ENCODE data around the gene RUVBL1.

The RUVBL1 gene

DNA sequence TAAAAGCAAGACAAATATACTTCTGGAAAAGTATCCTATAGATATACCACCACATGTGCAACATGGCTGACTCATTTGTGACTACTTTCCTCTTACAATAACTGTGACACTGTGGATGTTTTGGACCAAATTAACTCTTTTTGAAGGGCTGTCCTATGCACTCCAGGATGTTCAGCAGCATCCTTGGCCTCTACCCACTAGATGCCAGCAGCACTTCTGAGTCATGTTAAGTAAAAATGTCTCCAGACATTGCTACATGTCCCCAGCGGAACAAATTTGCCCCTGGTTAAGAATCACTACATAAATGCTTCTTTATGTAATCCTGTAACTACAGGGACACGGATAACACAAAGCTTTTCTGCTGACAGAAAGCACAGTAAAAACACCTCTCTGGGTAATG, 32.0 kb downstream of the RUVBL1 start:
- TF ChIP-seq SIN3A (IDR thresholded peaks at IDR 0.05; ENCODE audit: borderline replicate concordance, insufficient read depth, low read length), result no peak
- TF ChIP-seq FOXP2 (optimal IDR thresholded peaks at IDR 0.05; ENCODE audit: borderline replicate concordance, extremely low read depth, extremely low read length, insufficient read depth), result no peak
- no peak for TF ChIP-seq TAF1 (IDR thresholded peaks at IDR 0.05; ENCODE audit: borderline replicate concordance, insufficient read depth, low read length)
- TF ChIP-seq, protein P1, sequence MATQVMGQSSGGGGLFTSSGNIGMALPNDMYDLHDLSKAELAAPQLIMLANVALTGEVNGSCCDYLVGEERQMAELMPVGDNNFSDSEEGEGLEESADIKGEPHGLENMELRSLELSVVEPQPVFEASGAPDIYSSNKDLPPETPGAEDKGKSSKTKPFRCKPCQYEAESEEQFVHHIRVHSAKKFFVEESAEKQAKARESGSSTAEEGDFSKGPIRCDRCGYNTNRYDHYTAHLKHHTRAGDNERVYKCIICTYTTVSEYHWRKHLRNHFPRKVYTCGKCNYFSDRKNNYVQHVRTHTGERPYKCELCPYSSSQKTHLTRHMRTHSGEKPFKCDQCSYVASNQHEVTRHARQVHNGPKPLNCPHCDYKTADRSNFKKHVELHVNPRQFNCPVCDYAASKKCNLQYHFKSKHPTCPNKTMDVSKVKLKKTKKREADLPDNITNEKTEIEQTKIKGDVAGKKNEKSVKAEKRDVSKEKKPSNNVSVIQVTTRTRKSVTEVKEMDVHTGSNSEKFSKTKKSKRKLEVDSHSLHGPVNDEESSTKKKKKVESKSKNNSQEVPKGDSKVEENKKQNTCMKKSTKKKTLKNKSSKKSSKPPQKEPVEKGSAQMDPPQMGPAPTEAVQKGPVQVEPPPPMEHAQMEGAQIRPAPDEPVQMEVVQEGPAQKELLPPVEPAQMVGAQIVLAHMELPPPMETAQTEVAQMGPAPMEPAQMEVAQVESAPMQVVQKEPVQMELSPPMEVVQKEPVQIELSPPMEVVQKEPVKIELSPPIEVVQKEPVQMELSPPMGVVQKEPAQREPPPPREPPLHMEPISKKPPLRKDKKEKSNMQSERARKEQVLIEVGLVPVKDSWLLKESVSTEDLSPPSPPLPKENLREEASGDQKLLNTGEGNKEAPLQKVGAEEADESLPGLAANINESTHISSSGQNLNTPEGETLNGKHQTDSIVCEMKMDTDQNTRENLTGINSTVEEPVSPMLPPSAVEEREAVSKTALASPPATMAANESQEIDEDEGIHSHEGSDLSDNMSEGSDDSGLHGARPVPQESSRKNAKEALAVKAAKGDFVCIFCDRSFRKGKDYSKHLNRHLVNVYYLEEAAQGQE (IDR thresholded peaks at IDR 0.05; ENCODE audit: insufficient read depth in 1 of 2, low read depth in 2 of 2, low read length in 2 of 2), result no peak
- TF ChIP-seq POLR2AphosphoS5 (IDR thresholded peaks at IDR 0.05; ENCODE audit: low read depth, low read length), result no peak

GRCh38 chr3:128089135-128089534, 34.5 kb downstream of the RUVBL1 start:
- TF ChIP-seq SIN3A (IDR thresholded peaks at IDR 0.05; ENCODE audit: borderline replicate concordance, insufficient read depth, low read length) (no peak), FOXP2 (optimal IDR thresholded peaks at IDR 0.05; ENCODE audit: borderline replicate concordance, extremely low read depth, extremely low read length, insufficient read depth) (no peak), POLR2AphosphoS5 (IDR thresholded peaks at IDR 0.05; ENCODE audit: low read depth, low read length) (no peak), TAF1 (IDR thresholded peaks at IDR 0.05; ENCODE audit: borderline replicate concordance, insufficient read depth, low read length) (no peak)
- TF ChIP-seq, protein P1 (IDR thresholded peaks at IDR 0.05; ENCODE audit: insufficient read depth in 1 of 2, low read depth in 2 of 2, low read length in 2 of 2), result no peak

GRCh38 chr3:128084675-128085021, 39.0 kb downstream of the RUVBL1 start:
- TF ChIP-seq, protein P1 (IDR thresholded peaks at IDR 0.05; ENCODE audit: insufficient read depth in 1 of 2, low read depth in 2 of 2, low read length in 2 of 2), result no peak
- no peak for TF ChIP-seq TAF1 (IDR thresholded peaks at IDR 0.05; ENCODE audit: borderline replicate concordance, insufficient read depth, low read length)
- no peak for TF ChIP-seq SIN3A (IDR thresholded peaks at IDR 0.05; ENCODE audit: borderline replicate concordance, insufficient read depth, low read length)
- no peak for TF ChIP-seq FOXP2 (optimal IDR thresholded peaks at IDR 0.05; ENCODE audit: borderline replicate concordance, extremely low read depth, extremely low read length, insufficient read depth)
- no peak for TF ChIP-seq POLR2AphosphoS5 (IDR thresholded peaks at IDR 0.05; ENCODE audit: low read depth, low read length)

- no peak for TF ChIP-seq TAF1 (IDR thresholded peaks at IDR 0.05; ENCODE audit: borderline replicate concordance, insufficient read depth, low read length)
Measured at GRCh38 chr3:128083980-128084674, 39.5 kb downstream of the RUVBL1 start.

DNA sequence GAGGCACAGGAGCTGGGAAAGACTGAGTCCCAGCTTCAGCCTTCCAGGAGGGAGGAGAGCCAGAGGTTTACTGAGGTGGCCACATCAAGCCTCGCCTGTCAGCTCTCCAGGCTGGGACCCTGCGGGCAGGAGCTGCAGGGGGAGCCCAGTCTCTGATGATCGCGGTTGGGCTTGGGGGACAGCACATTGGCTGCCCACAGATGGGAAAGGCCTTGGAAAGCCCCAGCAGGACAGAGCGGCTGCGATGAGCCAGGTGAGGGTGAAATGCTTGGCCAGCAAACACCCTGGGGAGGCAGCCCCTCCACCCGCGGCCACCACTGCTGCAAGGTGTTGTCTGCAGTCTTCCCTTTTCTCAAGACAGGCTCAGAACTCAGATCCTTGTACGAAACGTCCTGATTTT, 40.2 kb downstream of the RUVBL1 start:
- TF ChIP-seq TAF1 (IDR thresholded peaks at IDR 0.05; ENCODE audit: borderline replicate concordance, insufficient read depth, low read length) (no peak), SIN3A (IDR thresholded peaks at IDR 0.05; ENCODE audit: borderline replicate concordance, insufficient read depth, low read length) (no peak), FOXP2 (optimal IDR thresholded peaks at IDR 0.05; ENCODE audit: borderline replicate concordance, extremely low read depth, extremely low read length, insufficient read depth) (no peak), POLR2AphosphoS5 (IDR thresholded peaks at IDR 0.05; ENCODE audit: low read depth, low read length) (no peak)
- TF ChIP-seq, protein P1 (IDR thresholded peaks at IDR 0.05; ENCODE audit: insufficient read depth in 1 of 2, low read depth in 2 of 2, low read length in 2 of 2), result no peak

All from PFSK-1 (cell line).